ACHN (cell line): ENCODE data around the gene YIF1B.

Source experiments
- DNase-seq: peaks from one replicate; pipeline ENCODE4 v3.0.0-alpha.2; 2015
- in situ Hi-C: cut with HindIII; loops from 2 replicates; pipeline ENCODE4 v1.10.0; 2017; ENCODE audit warnings: low sequenced_read_pairs, low pct_ligation_motif_present, low pct_unique_long_range_greater_than_20kb

The YIF1B gene

GRCh38 chr19:38336638-38337359, 21.1 kb upstream of the YIF1B start:
- DNase-seq = peak; percentile 92
- in situ Hi-C loops = no loop called here

GRCh38 chr19:38335949-38336637, 20.3 kb upstream of the YIF1B start:
- peak; percentile 95 for DNase-seq
- in situ Hi-C loops = no loop called here

DNA sequence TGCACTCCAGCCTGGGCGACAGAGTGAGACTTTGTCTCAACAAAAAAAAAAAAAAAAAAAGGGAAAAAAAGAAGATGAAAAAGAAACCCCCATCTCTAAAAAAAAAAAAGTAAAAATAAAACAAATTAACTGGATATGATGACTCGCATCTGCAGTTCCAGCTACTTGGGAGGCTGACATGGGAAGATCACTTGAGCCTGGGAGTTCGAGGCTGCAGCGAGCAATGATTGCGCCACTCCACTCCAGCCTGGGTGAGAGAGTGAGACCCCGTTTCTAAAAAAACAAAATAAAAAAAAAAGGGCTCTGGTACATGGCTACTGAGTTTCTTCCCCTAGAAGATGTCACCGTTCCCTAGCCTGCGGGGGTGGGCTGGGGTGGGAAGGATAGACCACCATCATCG, 17.5 kb upstream of the YIF1B start:
- in situ Hi-C loops = no loop called here
- DNase-seq = no peak

GRCh38 chr19:38331728-38332127, 16.0 kb upstream of the YIF1B start:
- in situ Hi-C loops = no loop called here
- no peak for DNase-seq

DNA sequence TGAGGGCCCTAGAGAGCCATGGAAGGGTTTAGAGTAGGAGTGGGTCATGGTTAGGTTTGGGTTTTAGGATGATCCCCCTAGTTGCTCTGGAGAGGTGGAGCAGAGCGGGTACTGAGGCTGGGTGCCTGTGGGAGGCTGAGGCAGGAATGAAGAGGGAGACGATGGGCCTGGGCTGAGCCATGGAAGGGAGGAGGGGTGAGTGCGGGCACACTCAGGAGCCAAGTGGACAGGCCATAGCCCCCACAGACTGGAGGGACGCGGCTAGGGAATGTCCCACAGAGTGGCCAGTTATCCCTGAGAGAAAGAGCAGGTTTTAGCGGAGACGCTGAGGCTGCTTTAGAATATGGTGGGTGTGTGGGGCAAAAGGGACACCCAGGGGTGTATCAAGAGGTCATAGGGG, 13.9 kb upstream of the YIF1B start:
- DNase-seq = no peak
- in situ Hi-C loops = no loop called here

GRCh38 chr19:38326591-38326990, 10.8 kb upstream of the YIF1B start:
- in situ Hi-C loops = no loop called here
- no peak for DNase-seq

GRCh38 chr19:38324431-38324830, 8.7 kb upstream of the YIF1B start:
- in situ Hi-C loops = no loop called here
- DNase-seq = no peak

DNA sequence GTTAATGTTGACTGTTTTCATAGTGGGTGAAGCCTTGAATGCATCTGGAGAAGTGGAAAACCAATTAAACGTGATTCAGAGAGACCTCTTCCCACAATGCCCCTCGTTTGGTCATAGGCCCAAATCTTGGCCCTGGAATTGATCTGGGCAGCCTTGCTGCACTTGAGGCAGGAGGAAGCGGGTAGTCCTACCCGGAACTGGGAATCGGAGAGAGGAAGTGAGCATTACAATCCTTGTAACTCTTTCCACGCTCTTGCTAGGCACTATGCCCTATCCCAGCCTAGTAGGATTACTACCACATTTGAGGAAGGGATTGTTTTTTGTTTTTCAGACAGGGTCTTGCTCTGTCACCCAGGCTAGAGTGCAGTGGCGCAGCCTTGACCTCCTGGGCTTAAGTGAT, 7.5 kb upstream of the YIF1B start:
- in situ Hi-C loops = no loop called here
- no peak for DNase-seq

GRCh38 chr19:38321646-38322196, 6.0 kb upstream of the YIF1B start:
- DNase-seq = no peak
- in situ Hi-C loops = no loop called here

DNA sequence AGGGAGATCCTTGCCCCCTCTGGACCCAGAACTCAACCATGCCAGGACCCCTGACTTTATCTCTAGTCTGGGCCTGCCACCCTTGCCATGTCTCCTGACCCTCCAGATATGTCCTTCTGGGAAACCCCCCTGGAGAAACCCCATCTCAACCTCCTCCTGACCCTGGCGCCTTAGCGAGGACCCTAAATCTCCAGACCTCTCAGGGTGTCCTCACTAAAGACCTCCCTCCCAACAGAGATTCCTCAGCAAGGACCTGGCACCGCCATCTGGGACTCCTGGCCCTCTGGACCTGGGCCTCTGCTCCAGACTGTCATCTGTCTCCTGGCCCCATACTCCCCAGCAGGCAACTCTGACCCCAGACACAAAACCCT, 5.2 kb upstream of the YIF1B start:
- DNase-seq = no peak
- in situ Hi-C loops = no loop called here

DNA sequence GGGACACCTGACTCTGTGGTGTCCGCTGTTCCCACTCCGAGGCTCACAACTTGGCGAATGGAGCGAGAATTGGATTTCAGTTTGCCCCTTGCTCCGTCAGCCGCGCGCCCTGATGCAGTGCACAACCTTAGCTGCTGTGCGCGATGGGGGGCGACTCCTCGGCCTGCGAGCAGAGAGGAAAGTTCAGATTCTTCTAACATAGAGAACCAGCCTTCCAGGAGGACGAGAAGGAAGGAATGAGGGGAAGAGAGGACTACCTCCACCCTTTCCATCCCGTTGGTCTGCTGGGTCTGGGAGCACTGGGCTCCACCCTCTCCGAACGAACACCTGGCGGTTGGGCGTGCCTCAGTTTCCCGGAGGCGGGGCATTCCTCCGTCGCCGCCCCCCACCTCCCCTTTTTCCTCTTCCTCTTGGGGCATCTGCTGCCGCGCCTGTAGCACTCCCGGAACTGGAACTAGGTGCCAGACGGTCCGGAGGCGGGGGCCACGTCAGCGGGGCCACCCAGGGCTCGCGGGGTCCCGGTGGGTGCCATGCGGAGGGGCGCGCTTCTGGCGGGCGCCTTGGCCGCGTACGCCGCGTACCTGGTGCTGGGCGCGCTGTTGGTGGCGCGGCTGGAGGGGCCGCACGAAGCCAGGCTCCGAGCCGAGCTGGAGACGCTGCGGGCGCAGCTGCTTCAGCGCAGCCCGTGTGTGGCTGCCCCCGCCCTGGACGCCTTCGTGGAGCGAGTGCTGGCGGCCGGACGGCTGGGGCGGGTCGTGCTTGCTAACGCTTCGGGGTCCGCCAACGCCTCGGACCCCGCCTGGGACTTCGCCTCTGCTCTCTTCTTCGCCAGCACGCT, 3.9 kb upstream of the YIF1B start, which contains the start of gene KCNK6:
KCNK6 (plus strand) TSS at position 425 of the 838 bp plus-strand sequence; CDS start at position 531, 106 bp downstream.
- in situ Hi-C loops = no loop called here
- DNase-seq = peak; percentile 17

GRCh38 chr19:38318660-38319059, 2.9 kb upstream of the YIF1B start:
- DNase-seq = no peak
- in situ Hi-C loops = no loop called here

DNA sequence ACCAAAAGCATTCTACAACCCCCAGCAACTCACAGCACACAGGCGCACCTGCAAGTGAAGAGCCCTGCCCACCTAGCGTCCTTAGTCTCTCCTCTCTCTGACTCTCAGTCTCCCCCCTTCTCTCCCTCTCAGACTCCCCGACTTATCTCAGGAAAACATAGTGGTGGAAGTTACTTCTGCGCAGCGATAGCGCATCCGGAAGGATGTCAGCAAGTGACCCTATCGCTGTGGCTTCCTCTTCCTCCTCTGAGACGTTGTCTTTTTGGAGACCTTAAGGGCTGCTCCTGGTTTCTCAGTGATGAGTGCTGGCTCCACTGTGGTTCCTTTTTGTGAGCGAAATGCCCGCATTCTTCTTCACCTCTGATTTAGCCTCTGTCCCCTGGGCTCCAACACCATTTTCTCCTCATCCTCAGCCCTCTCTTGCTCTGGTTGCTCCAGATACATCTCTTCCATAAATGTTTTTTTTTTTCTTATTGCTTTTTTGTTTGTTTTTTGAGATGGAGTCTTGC, 1.4 kb upstream of the YIF1B start:
- in situ Hi-C loops = no loop called here
- no peak for DNase-seq

DNA sequence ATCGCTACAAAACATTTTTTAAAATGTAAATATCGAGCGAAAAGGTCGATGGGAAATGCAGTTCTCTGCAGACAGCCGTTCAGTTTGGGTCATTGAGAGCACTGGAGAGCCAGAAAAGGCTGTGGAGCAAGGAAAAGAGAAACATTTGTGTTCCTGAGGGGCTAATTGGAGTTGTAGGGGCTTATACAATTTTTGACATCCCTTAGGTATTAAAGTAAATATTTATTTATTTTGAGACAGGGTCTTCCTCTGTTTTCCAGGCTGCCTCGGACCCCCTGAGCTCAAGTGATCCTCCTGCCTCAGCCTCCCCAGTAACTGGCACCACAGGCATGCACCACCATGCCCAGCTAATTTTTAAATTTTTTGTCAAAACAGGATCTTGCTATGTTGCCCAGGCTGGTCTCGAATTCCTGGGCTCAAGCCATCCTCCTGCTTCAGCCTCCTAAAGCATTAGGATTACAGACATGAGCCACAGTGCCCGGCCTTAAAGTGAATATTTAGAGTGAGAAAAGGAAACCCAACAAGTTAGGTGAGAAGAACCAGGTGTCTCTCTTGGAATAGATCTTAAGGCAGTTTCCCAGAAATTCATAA, 825 bp upstream of the YIF1B start:
- DNase-seq = no peak
- in situ Hi-C loops = no loop called here

DNA sequence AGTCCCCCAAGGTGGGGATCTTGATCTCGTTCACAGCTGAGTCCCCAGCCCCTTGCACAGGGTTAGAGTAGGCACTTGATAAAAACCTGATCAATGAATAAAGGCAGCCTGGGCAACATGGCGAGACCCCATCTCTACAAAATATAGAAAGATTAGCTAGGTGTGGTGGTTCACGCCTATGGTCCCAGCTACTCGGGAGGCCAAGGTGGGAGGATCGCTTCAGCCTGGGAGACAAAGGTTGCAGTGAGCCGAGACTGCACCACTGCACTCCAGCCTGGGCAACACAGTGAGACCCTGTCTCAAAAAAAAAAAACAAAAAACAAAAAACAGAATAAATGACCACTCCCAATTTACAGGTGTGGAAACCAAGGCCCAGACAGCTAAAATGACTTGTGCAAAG, 4.8 kb downstream of the YIF1B start:
- in situ Hi-C loops = no loop called here
- no peak for DNase-seq

DNA sequence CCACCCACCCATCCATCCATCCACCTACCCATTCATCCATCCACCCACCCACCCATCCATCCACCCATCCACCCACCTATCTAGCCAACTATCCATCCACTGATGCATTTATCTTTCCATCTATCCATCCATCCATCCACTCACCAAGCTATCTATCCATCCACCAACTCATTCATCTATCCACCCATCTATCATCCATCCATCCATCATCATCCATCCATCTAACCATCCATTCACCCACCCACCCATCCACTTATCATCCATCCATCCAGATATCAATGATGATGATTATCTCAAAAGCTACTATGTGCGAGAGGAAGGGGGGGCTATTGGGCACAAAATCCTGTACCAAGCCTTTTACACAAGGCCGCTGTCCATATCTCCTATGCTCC, 5.5 kb downstream of the YIF1B start:
- in situ Hi-C loops = no loop called here

DNA sequence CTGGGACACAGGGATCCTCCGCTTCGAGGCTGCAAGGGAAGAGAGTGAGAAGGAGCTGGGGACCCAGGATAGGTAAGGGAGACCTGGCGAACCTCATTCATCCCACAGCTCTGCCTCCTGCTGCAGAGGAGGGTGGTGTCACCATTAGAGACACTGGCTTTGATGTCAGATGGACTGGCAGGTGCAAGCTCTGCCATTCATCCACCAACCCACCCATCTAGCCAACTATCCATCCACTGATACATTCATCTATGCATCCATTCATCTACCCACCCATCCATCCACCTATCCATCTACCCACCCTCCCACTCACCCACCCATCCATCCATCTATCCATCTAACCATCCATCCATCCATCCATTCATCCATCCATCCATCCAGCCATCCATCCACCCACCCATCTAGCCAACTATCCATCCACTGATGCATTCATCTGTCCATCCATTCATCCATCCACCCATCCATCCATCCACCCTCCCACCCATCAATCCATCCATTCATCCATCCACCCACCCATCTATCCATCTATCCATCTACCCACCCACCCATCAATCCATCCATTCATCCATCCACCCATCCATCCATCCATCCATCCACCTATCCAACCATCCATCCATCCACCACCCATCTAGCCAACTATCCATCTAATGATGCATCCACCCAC, 6.0 kb downstream of the YIF1B start:
- in situ Hi-C loops = no loop called here
- DNase-seq = no peak

More for the DNA sequence above, 5.5 kb downstream of the YIF1B start:
- DNase-seq = no peak

GRCh38 chr19:38308926-38309614, 6.7 kb downstream of the YIF1B start:
- no peak for DNase-seq
- in situ Hi-C loops = no loop called here
